Measurements from ENCODE around the gene BMP3.

- no peak for TF ChIP-seq CTCF (IDR thresholded peaks at IDR 0.05; ENCODE audit: low read depth, low read length, missing input control)
- TF ChIP-seq MAX (IDR thresholded peaks at IDR 0.05), result no peak
- no peak for TF ChIP-seq EGR1 (IDR thresholded peaks at IDR 0.05; ENCODE audit: low read depth in 2 of 2)
- no peak for TF ChIP-seq ATF3 (IDR thresholded peaks at IDR 0.05)
- no peak for TF ChIP-seq RAD21 (IDR thresholded peaks at IDR 0.05)
- no peak for TF ChIP-seq SP1 (IDR thresholded peaks at IDR 0.05)
- no peak for TF ChIP-seq RXRA (IDR thresholded peaks at IDR 0.05)
- TF ChIP-seq NR2F2 (IDR thresholded peaks at IDR 0.05), result no peak
- TF ChIP-seq TAF1 (conservative IDR thresholded peaks at IDR 0.05), result no peak
- no peak for TF ChIP-seq YY1 (IDR thresholded peaks at IDR 0.05)
- TF ChIP-seq ZBTB33 (IDR thresholded peaks at IDR 0.05), result no peak
- no peak for TF ChIP-seq REST (IDR thresholded peaks at IDR 0.05)
Measured at GRCh38 chr4:81031796-81032551, 1.5 kb downstream of the BMP3 start.
